ENCODE data around the gene THADA. TPM values are rescaled to one million over a fixed set of nuclear protein-coding genes. Genes with fewer than 3 reads are reported as not detected.

THADA gene
- total RNA-seq, 1 donor from 2014 or later, result 51.4 TPM

DNA sequence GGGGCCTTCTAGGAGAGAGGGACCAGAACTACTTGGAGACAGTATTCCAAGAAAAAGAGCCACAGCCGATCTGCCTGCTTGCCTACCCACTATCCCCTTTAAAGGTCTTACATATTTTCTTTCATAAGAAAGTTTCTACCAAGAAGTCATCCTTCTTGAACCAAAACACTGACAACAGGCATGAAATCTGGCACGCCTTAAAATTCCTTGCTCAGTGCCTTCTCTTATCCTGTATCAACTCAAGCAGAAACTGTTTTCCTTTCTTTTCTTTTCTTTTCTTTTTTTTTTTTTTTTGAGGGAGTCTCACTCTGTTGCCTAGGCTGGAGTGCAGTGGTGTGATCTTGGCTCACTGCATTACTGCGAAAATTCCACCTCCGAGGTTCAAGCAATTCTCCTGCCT, 321.1 kb downstream of the THADA start:
- Mint-ChIP-seq H3K27ac (no peak overlapping the region), H3K4me3 (no peak overlapping the region), H3K27me3 (no peaks in the 10 kb centered on the region), H3K9me3 (no peaks in the 10 kb centered on the region), H3K36me3 (ENCODE audit: low read depth) (peaks cover 78% of the 10 kb centered on the region), H3K4me1 (no peaks in the 10 kb centered on the region)
- no peak for DNase-seq
- intact Hi-C loops (cut with micrococcal nuclease), result no loop called here
- ChIA-PET POLR2A (no interaction called here), CTCF (no interaction called here)
- TF ChIP-seq, protein P1, sequence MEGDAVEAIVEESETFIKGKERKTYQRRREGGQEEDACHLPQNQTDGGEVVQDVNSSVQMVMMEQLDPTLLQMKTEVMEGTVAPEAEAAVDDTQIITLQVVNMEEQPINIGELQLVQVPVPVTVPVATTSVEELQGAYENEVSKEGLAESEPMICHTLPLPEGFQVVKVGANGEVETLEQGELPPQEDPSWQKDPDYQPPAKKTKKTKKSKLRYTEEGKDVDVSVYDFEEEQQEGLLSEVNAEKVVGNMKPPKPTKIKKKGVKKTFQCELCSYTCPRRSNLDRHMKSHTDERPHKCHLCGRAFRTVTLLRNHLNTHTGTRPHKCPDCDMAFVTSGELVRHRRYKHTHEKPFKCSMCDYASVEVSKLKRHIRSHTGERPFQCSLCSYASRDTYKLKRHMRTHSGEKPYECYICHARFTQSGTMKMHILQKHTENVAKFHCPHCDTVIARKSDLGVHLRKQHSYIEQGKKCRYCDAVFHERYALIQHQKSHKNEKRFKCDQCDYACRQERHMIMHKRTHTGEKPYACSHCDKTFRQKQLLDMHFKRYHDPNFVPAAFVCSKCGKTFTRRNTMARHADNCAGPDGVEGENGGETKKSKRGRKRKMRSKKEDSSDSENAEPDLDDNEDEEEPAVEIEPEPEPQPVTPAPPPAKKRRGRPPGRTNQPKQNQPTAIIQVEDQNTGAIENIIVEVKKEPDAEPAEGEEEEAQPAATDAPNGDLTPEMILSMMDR (IDR thresholded peaks at IDR 0.05), result no peak
- no peak for ATAC-seq (ENCODE audit: low read depth)

DNA sequence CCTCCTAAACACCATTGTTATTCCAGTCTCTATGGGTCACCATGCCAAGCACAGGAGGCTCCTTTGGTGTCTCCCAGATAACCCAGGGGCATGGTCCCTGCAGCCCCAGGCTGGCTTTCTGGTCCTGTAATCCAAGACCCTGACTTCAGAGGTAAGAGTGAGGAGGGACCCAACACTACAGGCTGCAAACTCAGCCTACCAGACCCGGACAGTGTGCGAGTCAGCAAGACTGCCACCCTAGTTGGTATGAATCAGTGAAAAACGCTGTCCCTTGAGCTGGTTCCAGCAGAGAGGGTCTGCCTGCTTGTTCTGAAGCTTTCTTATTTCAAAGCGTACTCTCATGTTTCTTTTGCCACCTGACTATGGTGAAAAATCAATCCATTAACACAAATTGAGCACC, 321.8 kb downstream of the THADA start:
- H3K27me3 Mint-ChIP-seq, result no peaks in the 10 kb centered on the region
- no peaks in the 10 kb centered on the region for H3K9me3 Mint-ChIP-seq
- H3K27ac Mint-ChIP-seq, result no peak overlapping the region
- TF ChIP-seq, protein P1 (IDR thresholded peaks at IDR 0.05), result no peak
- DNase-seq (no peak), ATAC-seq (ENCODE audit: low read depth) (no peak)
- ChIA-PET POLR2A (no interaction called here), CTCF (no interaction called here)
- H3K4me3 Mint-ChIP-seq, result no peak overlapping the region
- intact Hi-C loops (cut with micrococcal nuclease), result no loop called here
- peaks cover 78% of the 10 kb centered on the region for H3K36me3 Mint-ChIP-seq (ENCODE audit: low read depth)
- H3K4me1 Mint-ChIP-seq, result no peaks in the 10 kb centered on the region

DNA sequence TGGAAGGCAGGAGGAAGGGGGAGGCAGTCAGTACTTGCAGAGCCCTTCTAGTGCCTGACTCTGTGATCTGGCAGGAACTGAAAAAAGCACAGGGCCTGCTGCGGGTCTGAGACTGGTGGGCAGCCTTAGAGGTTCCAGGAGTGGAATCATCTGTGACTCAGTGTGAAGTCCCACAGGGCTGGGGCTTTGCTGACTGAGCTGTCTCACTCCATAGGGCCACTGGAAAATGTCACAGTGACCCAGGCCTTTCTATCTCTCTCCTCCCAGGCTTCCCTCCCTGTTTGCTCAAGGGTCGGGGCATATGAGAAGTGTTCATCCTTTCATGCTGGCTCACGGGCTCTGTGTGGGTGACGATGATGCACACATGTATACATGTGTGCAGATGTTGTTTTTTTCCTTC, 322.3 kb downstream of the THADA start:
- ChIA-PET CTCF (no interaction called here), POLR2A (no interaction called here)
- TF ChIP-seq, protein P1 (IDR thresholded peaks at IDR 0.05), result no peak
- Mint-ChIP-seq H3K27me3 (no peaks in the 10 kb centered on the region), H3K36me3 (ENCODE audit: low read depth) (peaks cover 78% of the 10 kb centered on the region), H3K27ac (no peak overlapping the region), H3K4me3 (no peak overlapping the region), H3K9me3 (no peaks in the 10 kb centered on the region), H3K4me1 (no peaks in the 10 kb centered on the region)
- intact Hi-C loops (cut with micrococcal nuclease), result no loop called here
- peak; percentile 21 for ATAC-seq (ENCODE audit: low read depth)
- no peak for DNase-seq

DNA sequence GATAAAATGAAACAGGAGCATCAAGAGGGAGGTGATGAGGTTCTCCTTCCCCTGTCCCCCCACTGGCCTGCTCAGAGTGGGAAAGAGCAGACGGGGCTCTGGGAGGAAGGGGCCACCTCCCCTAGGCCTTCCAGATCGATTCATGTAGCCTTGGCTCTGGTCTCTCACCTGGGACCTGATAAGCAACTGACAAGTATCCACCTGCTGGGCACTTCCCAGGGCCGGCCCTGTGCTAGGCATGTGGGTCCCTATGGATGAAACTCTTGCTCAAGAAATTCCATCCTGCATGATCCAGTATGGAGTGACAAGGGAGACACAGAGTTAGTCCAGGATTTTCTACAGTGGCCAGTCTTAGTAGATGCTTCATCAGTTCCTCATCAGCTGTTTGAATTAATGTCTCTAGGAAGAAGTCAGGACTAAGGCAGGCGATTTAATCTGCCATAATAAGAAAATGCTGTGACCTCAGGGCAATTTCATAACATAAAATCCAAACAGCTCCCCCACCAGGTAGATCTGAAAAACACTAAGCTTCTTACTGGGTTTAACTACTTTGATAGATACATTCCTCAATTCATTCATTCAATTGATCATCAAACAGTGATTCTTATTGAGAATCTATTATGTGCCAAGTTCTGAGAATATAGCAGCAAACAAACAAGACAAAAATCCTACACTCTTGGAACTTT, 324.8 kb downstream of the THADA start:
- H3K36me3 Mint-ChIP-seq (ENCODE audit: low read depth), result peaks cover 78% of the 10 kb centered on the region
- H3K4me1 Mint-ChIP-seq, result no peaks in the 10 kb centered on the region
- ATAC-seq (ENCODE audit: low read depth) (no peak), DNase-seq (no peak)
- TF ChIP-seq, protein P1 (IDR thresholded peaks at IDR 0.05), result no peak
- H3K4me3 Mint-ChIP-seq, result no peak overlapping the region
- no peaks in the 10 kb centered on the region for H3K9me3 Mint-ChIP-seq
- no peak overlapping the region for H3K27ac Mint-ChIP-seq
- ChIA-PET POLR2A (no interaction called here), CTCF (interaction anchor here (0.6 to 1.3 kb wide), 2 partner anchors 109 to 213 kb away, joined by 3 to 5 read pairs; no protein-coding TSS in a partner anchor)
- no peaks in the 10 kb centered on the region for H3K27me3 Mint-ChIP-seq
- intact Hi-C loops (cut with micrococcal nuclease), result no loop called here

DNA sequence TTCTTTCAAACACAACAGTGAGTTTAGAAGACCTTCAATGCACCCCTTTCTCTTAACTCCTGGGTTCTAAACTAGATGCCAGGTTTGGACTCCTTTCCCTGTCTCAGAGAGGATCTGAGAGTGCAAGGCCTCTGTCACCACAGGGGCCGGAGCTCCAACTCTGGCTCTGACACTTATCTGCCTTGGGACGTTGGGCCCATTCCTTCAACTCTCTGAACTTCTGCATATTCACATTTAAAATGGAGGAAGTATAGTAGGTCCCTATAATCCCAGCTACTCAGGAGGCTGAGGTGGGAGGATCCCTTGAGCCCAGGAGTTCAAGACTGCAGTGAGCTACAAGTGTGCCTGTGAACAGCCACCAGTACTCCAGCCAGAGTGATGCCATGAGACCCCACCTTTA, 325.4 kb downstream of the THADA start:
- POLR2A ChIA-PET, result no interaction called here
- no peaks in the 10 kb centered on the region for H3K27me3 Mint-ChIP-seq
- peaks cover 80% of the 10 kb centered on the region for H3K36me3 Mint-ChIP-seq (ENCODE audit: low read depth)
- H3K4me1 Mint-ChIP-seq, result no peaks in the 10 kb centered on the region
- intact Hi-C loops (cut with micrococcal nuclease), result no loop called here
- ATAC-seq (ENCODE audit: low read depth) (no peak), DNase-seq (no peak)
- no peaks in the 10 kb centered on the region for H3K9me3 Mint-ChIP-seq
- CTCF ChIA-PET, result interaction anchor here (1.3 kb wide), 1 partner anchor 214 kb away, joined by 5 read pairs; no protein-coding TSS in a partner anchor
- H3K4me3 Mint-ChIP-seq, result no peak overlapping the region
- H3K27ac Mint-ChIP-seq, result peak overlapping the region; percentile 51
- TF ChIP-seq, protein P1 (IDR thresholded peaks at IDR 0.05), result no peak

Data from activated B cell treated with CpG ODN at 0.5 μM for 24 hours (primary cell).